IMR-90 (cell line): ENCODE data around the gene VPS13C. TPM values are rescaled to one million over a fixed set of nuclear protein-coding genes. Genes with fewer than 3 reads are reported as not detected.

Source experiments
- ATAC-seq: fragments of 200-7000 bp; cut with Tn5 transposase; 2 replicates; pipeline ENCODE4 v1.9.1; 2020; ENCODE audit warnings: low read depth, mild to moderate bottlenecking, moderate library complexity
- BruUV-seq: library from RNA; stranded (reverse); fragments of 400-500 nt; replicated peaks from 2 replicates; lab custom pipeline; 2021; lab: Mats Ljungman, UMichigan
- CTCF ChIA-PET: fragments of 300-600 bp; formaldehyde crosslinking; extraction: SDS; loops from one replicate; lab custom pipeline; 2021; ENCODE audit warnings: antibody characterized with exemption; lab: Yijun Ruan, JAX
- POLR2A ChIA-PET: fragments of 300-600 bp; sonication (Branson Sonifier 250); formaldehyde crosslinking; loops from one replicate; lab custom pipeline; 2022; ENCODE audit warnings: antibody characterized with exemption; ENCODE audit not compliant: unreplicated experiment; lab: Charles Lee
- DNase-seq: peaks from one replicate; pipeline ENCODE4 v3.0.0; 2013
- H2AFZ ChIP-seq: replicated peaks from 2 replicates; pipeline ENCODE3; 2013; ENCODE audit warnings: low read length, mild to moderate bottlenecking; ENCODE audit not compliant: poor library complexity
- H2AK5ac ChIP-seq: 2 replicates; pipeline ENCODE4 v1.6.1; 2013; ENCODE audit warnings: low read depth, low read length, inconsistent platforms
- H2AK9ac ChIP-seq: replicated peaks from 2 replicates; pipeline ENCODE3; 2013; ENCODE audit warnings: mild to moderate bottlenecking, low read depth, low read length, moderate library complexity; ENCODE audit not compliant: poor library complexity
- H2BK120ac ChIP-seq: 2 replicates; pipeline ENCODE4 v1.6.1; 2013; ENCODE audit warnings: low read depth, low read length, inconsistent platforms
- H2BK15ac ChIP-seq: 3 replicates; pipeline ENCODE4 v1.6.1; 2013; ENCODE audit warnings: low read depth, low read length, inconsistent platforms
- H2BK20ac ChIP-seq: 2 replicates; pipeline ENCODE4 v1.6.1; 2013; ENCODE audit warnings: low read depth, mild to moderate bottlenecking, inconsistent platforms, low read length, moderate library complexity
- H2BK5ac ChIP-seq: 2 replicates; pipeline ENCODE4 v1.6.1; 2013; ENCODE audit warnings: mild to moderate bottlenecking, low read depth, low read length, inconsistent platforms; ENCODE audit not compliant: poor library complexity, severe bottlenecking
- H3K14ac ChIP-seq: replicated peaks from 2 replicates; pipeline ENCODE4 v1.6.1; 2013; ENCODE audit warnings: low read depth, low read length, inconsistent platforms
- H3K18ac ChIP-seq: 2 replicates; pipeline ENCODE4 v1.6.1; 2013; ENCODE audit warnings: low read depth, low read length, control low read depth
- H3K23ac ChIP-seq: 2 replicates; pipeline ENCODE4 v1.6.1; 2013; ENCODE audit warnings: low read depth, low read length, inconsistent platforms
- H3K27ac ChIP-seq: 2 replicates; pipeline ENCODE4 v1.5.1; 2013; ENCODE audit warnings: mild to moderate bottlenecking, control low read depth, low read length; ENCODE audit not compliant: insufficient read depth
- H3K27me3 ChIP-seq: 2 replicates; pipeline ENCODE4 v1.6.1; 2013; ENCODE audit warnings: low read length; ENCODE audit not compliant: control insufficient read depth, insufficient read depth
- H3K36me3 ChIP-seq: 2 replicates; pipeline ENCODE4 v1.6.1; 2013; ENCODE audit warnings: low read length, mixed read lengths; ENCODE audit not compliant: control insufficient read depth, insufficient read depth
- H3K4ac ChIP-seq: 2 replicates; pipeline ENCODE4 v1.6.1; 2013; ENCODE audit warnings: low read depth, low read length, inconsistent platforms
- H3K4me1 ChIP-seq: 2 replicates; pipeline ENCODE4 v1.6.1; 2013; ENCODE audit warnings: low read length, mixed read lengths; ENCODE audit not compliant: control insufficient read depth, insufficient read depth
- H3K4me2 ChIP-seq: 2 replicates; pipeline ENCODE4 v1.6.1; 2013; ENCODE audit warnings: low read depth, mild to moderate bottlenecking, control low read depth, low read length, moderate library complexity
- H3K4me3 ChIP-seq: 2 replicates; pipeline ENCODE4 v1.5.1; 2013; ENCODE audit warnings: low read depth, mild to moderate bottlenecking, control low read depth, low read length, moderate library complexity; ENCODE audit not compliant: insufficient read depth
- H3K56ac ChIP-seq: 2 replicates; pipeline ENCODE4 v1.6.1; 2013; ENCODE audit warnings: low read length, inconsistent platforms; ENCODE audit not compliant: insufficient read depth; ENCODE audit errors: extremely low read depth
- H3K79me1 ChIP-seq, 2 experiments: 2 replicates each; pipeline ENCODE4 v1.6.1; 2013; ENCODE audit warnings: low read length in 2 of 2, inconsistent platforms in 1 of 2, low read depth in 1 of 2
- H3K9ac ChIP-seq: 2 replicates; pipeline ENCODE4 v1.6.1; 2013; ENCODE audit warnings: low read depth, low read length, control low read depth
- H3K9me1 ChIP-seq: 2 replicates; pipeline ENCODE4 v1.6.1; 2013; ENCODE audit warnings: low read length, inconsistent platforms; ENCODE audit not compliant: insufficient read depth
- H3K9me3 ChIP-seq: 2 replicates; pipeline ENCODE4 v1.6.1; 2013; ENCODE audit warnings: low read length; ENCODE audit not compliant: control insufficient read depth, insufficient read depth
- H4K20me1 ChIP-seq: 2 replicates; pipeline ENCODE4 v1.6.1; 2013; ENCODE audit warnings: low read length, inconsistent platforms; ENCODE audit not compliant: insufficient read depth
- H4K5ac ChIP-seq: 2 replicates; pipeline ENCODE4 v1.6.1; 2013; ENCODE audit warnings: mild to moderate bottlenecking, low read depth, low read length, control low read depth
- H4K8ac ChIP-seq, 2 experiments: 2 replicates each; pipeline ENCODE4 v1.6.1; 2013; ENCODE audit warnings: low read depth in 2 of 2, low read length in 2 of 2, control low read depth in 1 of 2, inconsistent platforms in 1 of 2
- H4K91ac ChIP-seq: 2 replicates; pipeline ENCODE4 v1.6.1; 2013; ENCODE audit warnings: low read depth, low read length, inconsistent platforms; ENCODE audit not compliant: insufficient read depth
- BHLHE40 ChIP-seq: fragments of 150-350 bp; IDR thresholded peaks from 2 replicates; pipeline ENCODE4 v1.6.1; 2016; ENCODE audit warnings: mild to moderate bottlenecking, low read depth, low read length
- CEBPB ChIP-seq: IDR thresholded peaks from 2 replicates; pipeline ENCODE4 v1.6.1; 2012; ENCODE audit warnings: low read depth, low read length, improper control_type of control experiment
- CHD1 ChIP-seq: IDR thresholded peaks from 2 replicates; pipeline ENCODE4 v1.6.1; 2012; ENCODE audit warnings: low read depth, low read length, improper control_type of control experiment
- ELK1 ChIP-seq: fragments of 150-350 bp; IDR thresholded peaks from 2 replicates; pipeline ENCODE4 v1.6.1; 2016; ENCODE audit warnings: low read depth, mild to moderate bottlenecking, low read length, moderate library complexity, borderline replicate concordance
- FOS ChIP-seq: fragments of 150-350 bp; IDR thresholded peaks from 2 replicates; pipeline ENCODE4 v1.6.1; 2016; ENCODE audit warnings: low read depth, low read length
- MAFK ChIP-seq: IDR thresholded peaks from 2 replicates; pipeline ENCODE4 v1.6.1; 2012; ENCODE audit warnings: low read depth, low read length, improper control_type of control experiment
- MAZ ChIP-seq: IDR thresholded peaks from 2 replicates; pipeline ENCODE4 v1.6.1; 2012; ENCODE audit warnings: low read depth, mild to moderate bottlenecking, low read length, improper control_type of control experiment, moderate library complexity, borderline replicate concordance
- MXI1 ChIP-seq: IDR thresholded peaks from 2 replicates; pipeline ENCODE4 v1.6.1; 2012; ENCODE audit warnings: low read depth, mild to moderate bottlenecking, low read length, moderate library complexity, borderline replicate concordance
- NFE2L2 ChIP-seq: fragments of 150-350 bp; IDR thresholded peaks from 2 replicates; pipeline ENCODE4 v1.6.1; 2016; ENCODE audit warnings: low read depth, mild to moderate bottlenecking, low read length
- RAD21 ChIP-seq: IDR thresholded peaks from 2 replicates; pipeline ENCODE4 v1.6.1; 2012; ENCODE audit warnings: low read length, improper control_type of control experiment
- RCOR1 ChIP-seq: IDR thresholded peaks from 2 replicates; pipeline ENCODE4 v1.6.1; 2012; ENCODE audit warnings: mild to moderate bottlenecking, low read length, improper control_type of control experiment; ENCODE audit not compliant: insufficient replicate concordance
- RFX5 ChIP-seq: IDR thresholded peaks from 2 replicates; pipeline ENCODE4 v1.8.0; 2012; ENCODE audit warnings: low read depth, mild to moderate bottlenecking, low read length, moderate library complexity
- SMC3 ChIP-seq: fragments of 150-350 bp; IDR thresholded peaks from 2 replicates; pipeline ENCODE4 v1.6.1; 2016; ENCODE audit warnings: low read depth, mild to moderate bottlenecking, antibody characterized with exemption, low read length, moderate library complexity
- USF2 ChIP-seq: fragments of 150-350 bp; IDR thresholded peaks from 2 replicates; pipeline ENCODE4 v1.6.1; 2017; ENCODE audit warnings: mild to moderate bottlenecking, antibody characterized with exemption, low read length, low read depth
- WGBS, 2 experiments: methylation state at CpG; one replicate each; pipeline versions ENCODE4 v1.1.5 to v1.1.7; 2013; ENCODE audit warnings: missing lambda C conversion rate in 2 of 2; ENCODE audit not compliant: insufficient read length in 1 of 2; ENCODE audit errors: extremely low coverage in 2 of 2; 5-methylcytosine and 5-hydroxymethylcytosine counted together
- dilution Hi-C: fragments of 300-500 bp; cut with HindIII; formaldehyde crosslinking; loops from one replicate; pipeline ENCODE4 v1.14.3; 2018; ENCODE audit warnings: low sequenced_read_pairs; ENCODE audit not compliant: unreplicated experiment
- in situ Hi-C: fragments of 300-500 bp; cut with MboI; formaldehyde crosslinking; loops from 3 replicates; pipeline ENCODE4 v1.14.3; 2019; ENCODE audit warnings: low sequenced_read_pairs, inconsistent platforms, mixed read lengths
- intact Hi-C: fragments of 100-400 bp; cut with micrococcal nuclease; formaldehyde crosslinking; loops from 2 replicates; pipeline ENCODE4 v1.10.0; 2022
- polyA plus RNA-seq, 3 experiments: library from polyadenylated mRNA; depleted of rRNA; stranded (reverse); fragments of >200 nt; gene quantifications; 2 replicates each; pipeline ENCODE4 v1.2.3, GENCODE V29; 2012; ENCODE audit warnings: low replicate concordance in 1 of 3
- total RNA-seq: library from RNA; depleted of rRNA; stranded (reverse); fragments of >200 nt; gene quantifications from 2 replicates; pipeline ENCODE4 v1.2.3, GENCODE V29; 2012
- TF ChIP-seq, protein P1 (sequence below): conservative IDR thresholded peaks from 2 replicates; pipeline ENCODE4 v1.5.1; 2012; ENCODE audit warnings: mild to moderate bottlenecking, low read depth, low read length, improper control_type of control experiment

The VPS13C gene
- total and polyA plus RNA-seq, 2 of the 4 experiments (the other 2 are of a cell fraction), result 8.1 to 32.8 TPM

GRCh38 chr15:62108411-62108810 lies 48.2 kb upstream of the VPS13C start:
- H3K79me1 ChIP-seq, result no peaks in the 10 kb centered on the region
- CTCF ChIA-PET, result no interaction called here
- peaks cover 2% of the 10 kb centered on the region; the same call in 1 of the 2 replicates for H3K9me1 ChIP-seq
- intact Hi-C loops, result no loop called here
- H3K4me3 ChIP-seq, result no peak overlapping the region
- no peak overlapping the region for H2AFZ ChIP-seq
- in situ Hi-C loops, result no loop called here
- dilution Hi-C loops, result no loop called here
- no peak overlapping the region for H3K14ac ChIP-seq
- no peaks in the 10 kb centered on the region for H3K36me3 ChIP-seq
- H3K9ac ChIP-seq, result no peak overlapping the region
- H4K5ac ChIP-seq, result no peak overlapping the region
- no peaks in the 10 kb centered on the region; the same call in 1 of the 2 replicates for H3K27me3 ChIP-seq
- H2BK5ac ChIP-seq, result no peak overlapping the region
- POLR2A ChIA-PET, result no interaction called here
- H3K56ac ChIP-seq, result no peak overlapping the region
- no peak overlapping the region for H3K27ac ChIP-seq
- no peaks in the 10 kb centered on the region for H3K9me3 ChIP-seq
- no peak overlapping the region for H2BK20ac ChIP-seq
- no peak overlapping the region for H3K18ac ChIP-seq
- no peak overlapping the region for H2AK9ac ChIP-seq
- DNase-seq, result no peak
- no peak for ATAC-seq
- WGBS, 2 experiments, result 44% methylated on average over 1 of the region's 2 CpGs; no CpG with 5 or more reads in 1 of the 2 experiments
- no peak overlapping the region for H4K91ac ChIP-seq
- no peaks in the 10 kb centered on the region for H4K20me1 ChIP-seq
- H4K8ac ChIP-seq, result no peak overlapping the region
- BruUV-seq, result no TSS peak
- H2AK5ac ChIP-seq, result no peak overlapping the region
- H3K4me2 ChIP-seq, result no peak overlapping the region
- TF ChIP-seq MAFK, result no peak
- no peak for TF ChIP-seq RCOR1
- TF ChIP-seq MAZ, result no peak
- no peak for TF ChIP-seq BHLHE40
- TF ChIP-seq CEBPB, result no peak
- TF ChIP-seq USF2, result no peak
- TF ChIP-seq SMC3, result no peak
- no peak for TF ChIP-seq RFX5
- no peak for TF ChIP-seq MXI1
- TF ChIP-seq RAD21, result no peak
- TF ChIP-seq ELK1, result no peak
- TF ChIP-seq NFE2L2, result no peak
- no peak for TF ChIP-seq FOS
- TF ChIP-seq, protein P1, sequence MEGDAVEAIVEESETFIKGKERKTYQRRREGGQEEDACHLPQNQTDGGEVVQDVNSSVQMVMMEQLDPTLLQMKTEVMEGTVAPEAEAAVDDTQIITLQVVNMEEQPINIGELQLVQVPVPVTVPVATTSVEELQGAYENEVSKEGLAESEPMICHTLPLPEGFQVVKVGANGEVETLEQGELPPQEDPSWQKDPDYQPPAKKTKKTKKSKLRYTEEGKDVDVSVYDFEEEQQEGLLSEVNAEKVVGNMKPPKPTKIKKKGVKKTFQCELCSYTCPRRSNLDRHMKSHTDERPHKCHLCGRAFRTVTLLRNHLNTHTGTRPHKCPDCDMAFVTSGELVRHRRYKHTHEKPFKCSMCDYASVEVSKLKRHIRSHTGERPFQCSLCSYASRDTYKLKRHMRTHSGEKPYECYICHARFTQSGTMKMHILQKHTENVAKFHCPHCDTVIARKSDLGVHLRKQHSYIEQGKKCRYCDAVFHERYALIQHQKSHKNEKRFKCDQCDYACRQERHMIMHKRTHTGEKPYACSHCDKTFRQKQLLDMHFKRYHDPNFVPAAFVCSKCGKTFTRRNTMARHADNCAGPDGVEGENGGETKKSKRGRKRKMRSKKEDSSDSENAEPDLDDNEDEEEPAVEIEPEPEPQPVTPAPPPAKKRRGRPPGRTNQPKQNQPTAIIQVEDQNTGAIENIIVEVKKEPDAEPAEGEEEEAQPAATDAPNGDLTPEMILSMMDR, result no peak
- TF ChIP-seq CHD1, result no peak
- H3K4ac ChIP-seq, result no peak overlapping the region
- no peak overlapping the region for H3K23ac ChIP-seq
- no peak overlapping the region for H2BK120ac ChIP-seq
- peaks cover 5% of the 10 kb centered on the region for H3K4me1 ChIP-seq
- H2BK15ac ChIP-seq, result no peak overlapping the region
